WTC11 (cell line): ENCODE results near the gene GDAP2. TPM values are rescaled to one million over a fixed set of nuclear protein-coding genes. Genes with fewer than 3 reads are reported as not detected.

Experiments
- ATAC-seq: fragments of 200-7000 bp; cut with Tn5 transposase; 2 replicates; pipeline ENCODE4 v1.10.0; 2021; ENCODE audit warnings: mild to moderate bottlenecking, moderate library complexity
- CTCF ChIA-PET: fragments of 300-600 bp; sonication (Branson Sonifier 250); formaldehyde crosslinking; loops from one replicate; lab custom pipeline; 2021; ENCODE audit warnings: antibody characterized with exemption; lab: Charles Lee
- POLR2A ChIA-PET: fragments of 350-600 bp; sonication (Branson Sonifier 250); formaldehyde crosslinking; loops from one replicate; lab custom pipeline; 2021; ENCODE audit warnings: antibody characterized with exemption; lab: Charles Lee
- DNase-seq: peaks from one replicate; pipeline ENCODE4 v3.0.0; 2021; ENCODE audit warnings: low spot score
- H3K27ac Mint-ChIP-seq: 2 replicates; pipeline ENCODE4 v1.8.0; 2021; ENCODE audit warnings: mixed read lengths
- H3K27me3 Mint-ChIP-seq: 2 replicates; pipeline ENCODE4 v1.8.0; 2021; ENCODE audit warnings: low read depth, mild to moderate bottlenecking, moderate library complexity, mixed read lengths
- H3K36me3 Mint-ChIP-seq: 2 replicates; pipeline ENCODE4 v1.8.0; 2021; ENCODE audit warnings: mixed read lengths
- H3K4me1 Mint-ChIP-seq: 2 replicates; pipeline ENCODE4 v1.8.0; 2022; ENCODE audit warnings: mixed read lengths
- H3K4me3 Mint-ChIP-seq: 2 replicates; pipeline ENCODE4 v1.8.0; 2021; ENCODE audit warnings: mild to moderate bottlenecking, moderate library complexity, mixed read lengths
- H3K9me3 Mint-ChIP-seq: 2 replicates; pipeline ENCODE4 v1.8.0; 2021; ENCODE audit warnings: mixed read lengths
- FOXJ3 ChIP-seq: sonication (generic); formaldehyde crosslinking; IDR thresholded peaks from 2 replicates; pipeline ENCODE4 v1.9.0; 2021; ENCODE audit warnings: missing genetic modification reagents, mild to moderate bottlenecking, borderline replicate concordance
- FOXP1 ChIP-seq: sonication (generic); formaldehyde crosslinking; IDR thresholded peaks from 2 replicates; pipeline ENCODE4 v1.8.0; 2022; ENCODE audit warnings: missing genetic modification reagents, mild to moderate bottlenecking, moderate library complexity, borderline replicate concordance
- GTF2I ChIP-seq: fragments of 250-450 bp; sonication (Bioruptor Pico); conservative IDR thresholded peaks from 2 replicates; pipeline ENCODE4 v1.4.0; 2021; ENCODE audit warnings: mild to moderate bottlenecking
- HMGA2 ChIP-seq: fragments of 250-450 bp; sonication (Bioruptor Pico); IDR thresholded peaks from 2 replicates; pipeline ENCODE4 v1.4.0; 2021; ENCODE audit warnings: mild to moderate bottlenecking, moderate library complexity
- JAZF1 ChIP-seq: fragments of 250-450 bp; sonication (Bioruptor Pico); IDR thresholded peaks from 2 replicates; pipeline ENCODE4 v1.9.0; 2021; ENCODE audit warnings: moderate library complexity, mild to moderate bottlenecking, inconsistent platforms
- NR2C2 ChIP-seq: sonication (generic); formaldehyde crosslinking; IDR thresholded peaks from 2 replicates; pipeline ENCODE4 v1.8.0; 2022; ENCODE audit warnings: mild to moderate bottlenecking, missing genetic modification reagents
- RELA ChIP-seq: sonication (generic); formaldehyde crosslinking; IDR thresholded peaks from 2 replicates; pipeline ENCODE4 v1.8.1; 2022; ENCODE audit warnings: missing genetic modification reagents, mild to moderate bottlenecking, borderline replicate concordance
- RORB ChIP-seq: fragments of 250-450 bp; sonication (Bioruptor Pico); IDR thresholded peaks from 2 replicates; pipeline ENCODE4 v1.9.0; 2021; ENCODE audit warnings: mild to moderate bottlenecking
- SMAD3 ChIP-seq: sonication (generic); formaldehyde crosslinking; IDR thresholded peaks from 2 replicates; pipeline ENCODE4 v1.8.0; 2022; ENCODE audit warnings: missing genetic modification reagents, mild to moderate bottlenecking, borderline replicate concordance
- SMAD4 ChIP-seq: sonication (generic); formaldehyde crosslinking; IDR thresholded peaks from 2 replicates; pipeline ENCODE4 v1.8.0; 2022; ENCODE audit warnings: mild to moderate bottlenecking, missing genetic modification reagents
- ZBTB21 ChIP-seq: sonication (generic); formaldehyde crosslinking; IDR thresholded peaks from 2 replicates; pipeline ENCODE4 v1.8.1; 2023; ENCODE audit warnings: mild to moderate bottlenecking, missing genetic modification reagents, borderline replicate concordance
- ZNF138 ChIP-seq: sonication (generic); formaldehyde crosslinking; conservative IDR thresholded peaks from 2 replicates; pipeline ENCODE4 v1.8.1; 2022; ENCODE audit warnings: mild to moderate bottlenecking, moderate library complexity, missing genetic modification reagents
- ZNF416 ChIP-seq: fragments of 250-450 bp; sonication (Bioruptor Pico); IDR thresholded peaks from 2 replicates; pipeline ENCODE4 v1.9.0; 2021; ENCODE audit warnings: mild to moderate bottlenecking, inconsistent platforms
- ZNF671 ChIP-seq: fragments of 250-450 bp; sonication (Bioruptor Pico); IDR thresholded peaks from 2 replicates; pipeline ENCODE4 v1.8.0; 2021; ENCODE audit warnings: mild to moderate bottlenecking
- total RNA-seq: library from RNA; stranded (reverse); gene quantifications from 3 replicates; pipeline ENCODE4 v1.2.3, GENCODE V29; 2021
- TF ChIP-seq, protein P1 (sequence below): sonication (generic); formaldehyde crosslinking; IDR thresholded peaks from 2 replicates; pipeline ENCODE4 v1.8.0; 2023; ENCODE audit warnings: missing genetic modification reagents
- TF ChIP-seq, protein P2 (sequence below): fragments of 250-450 bp; sonication (Bioruptor Pico); IDR thresholded peaks from 2 replicates; pipeline ENCODE4 v1.9.0; 2021; ENCODE audit warnings: mild to moderate bottlenecking
- TF ChIP-seq, protein P3 (sequence below): sonication (generic); formaldehyde crosslinking; IDR thresholded peaks from 2 replicates; pipeline ENCODE4 v1.8.1; 2022; ENCODE audit warnings: mild to moderate bottlenecking, moderate library complexity, missing genetic modification reagents
- TF ChIP-seq, protein P4 (sequence below): sonication (generic); formaldehyde crosslinking; IDR thresholded peaks from 2 replicates; pipeline ENCODE4 v1.8.0; 2022; ENCODE audit warnings: mild to moderate bottlenecking, missing genetic modification reagents
- TF ChIP-seq, protein P5 (sequence below): sonication (generic); formaldehyde crosslinking; IDR thresholded peaks from 2 replicates; pipeline ENCODE4 v1.8.1; 2023; ENCODE audit warnings: mild to moderate bottlenecking, missing genetic modification reagents, moderate library complexity
- TF ChIP-seq, protein P6 (sequence below): fragments of 250-450 bp; sonication (Bioruptor Pico); IDR thresholded peaks from 2 replicates; pipeline ENCODE4 v1.8.0; 2021; ENCODE audit warnings: mild to moderate bottlenecking
- TF ChIP-seq, protein P7 (sequence below): fragments of 250-450 bp; sonication (Bioruptor Pico); IDR thresholded peaks from 2 replicates; pipeline ENCODE4 v2.1.2; 2022; ENCODE audit warnings: mild to moderate bottlenecking, moderate library complexity
- TF ChIP-seq, protein P8 (sequence below): sonication (generic); formaldehyde crosslinking; conservative IDR thresholded peaks from 2 replicates; pipeline ENCODE4 v1.8.1; 2022; ENCODE audit warnings: mild to moderate bottlenecking, missing genetic modification reagents

Gene GDAP2
- total RNA-seq, 1 experiment from 2014 or later = 22.4 TPM

DNA sequence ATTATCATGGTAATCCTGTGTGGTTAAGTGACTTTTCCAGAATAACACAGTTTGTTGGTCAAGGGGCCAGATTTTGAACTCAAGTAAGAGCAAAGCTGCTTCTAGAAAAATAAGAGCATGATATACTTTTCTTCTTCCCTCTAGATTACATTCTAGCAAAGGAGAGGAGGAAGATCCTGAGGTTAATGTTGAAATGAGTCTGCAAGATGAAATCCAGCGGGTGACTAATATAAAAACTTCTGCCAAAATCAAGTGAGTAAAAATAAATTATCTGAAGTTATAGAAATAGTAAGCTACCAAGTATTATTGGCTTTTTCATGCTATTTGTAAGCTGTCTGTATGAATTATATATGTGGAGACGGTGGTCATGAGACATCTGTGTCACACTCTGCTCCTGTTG, 12.9 kb upstream of the GDAP2 start (continued):
- TF ChIP-seq, protein P1, sequence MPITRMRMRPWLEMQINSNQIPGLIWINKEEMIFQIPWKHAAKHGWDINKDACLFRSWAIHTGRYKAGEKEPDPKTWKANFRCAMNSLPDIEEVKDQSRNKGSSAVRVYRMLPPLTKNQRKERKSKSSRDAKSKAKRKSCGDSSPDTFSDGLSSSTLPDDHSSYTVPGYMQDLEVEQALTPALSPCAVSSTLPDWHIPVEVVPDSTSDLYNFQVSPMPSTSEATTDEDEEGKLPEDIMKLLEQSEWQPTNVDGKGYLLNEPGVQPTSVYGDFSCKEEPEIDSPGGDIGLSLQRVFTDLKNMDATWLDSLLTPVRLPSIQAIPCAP (CRISPR knock-in tag) = no peak
- no peak for TF ChIP-seq SMAD3 (CRISPR knock-in tag)

DNA sequence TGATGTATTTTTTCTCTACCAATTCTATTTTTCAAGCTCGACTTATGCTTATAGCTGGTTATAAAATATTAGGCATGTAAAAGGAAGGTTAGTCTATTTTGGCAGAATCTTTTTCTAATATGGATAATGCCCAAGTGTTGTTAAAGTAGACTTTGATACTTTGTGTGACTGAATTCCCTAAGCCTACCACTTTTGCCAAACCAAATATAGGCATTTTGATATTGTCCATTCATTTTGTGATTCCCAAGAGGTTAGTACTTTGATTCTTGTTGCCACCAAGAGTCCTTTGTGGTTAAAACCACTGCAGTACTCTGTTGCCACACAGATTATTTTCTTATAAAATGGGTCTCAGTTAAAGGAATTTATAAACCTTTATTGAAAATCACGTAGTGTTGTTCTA, 4.3 kb upstream of the GDAP2 start:
- ATAC-seq = no peak
- no peak for DNase-seq
- TF ChIP-seq, protein P2, sequence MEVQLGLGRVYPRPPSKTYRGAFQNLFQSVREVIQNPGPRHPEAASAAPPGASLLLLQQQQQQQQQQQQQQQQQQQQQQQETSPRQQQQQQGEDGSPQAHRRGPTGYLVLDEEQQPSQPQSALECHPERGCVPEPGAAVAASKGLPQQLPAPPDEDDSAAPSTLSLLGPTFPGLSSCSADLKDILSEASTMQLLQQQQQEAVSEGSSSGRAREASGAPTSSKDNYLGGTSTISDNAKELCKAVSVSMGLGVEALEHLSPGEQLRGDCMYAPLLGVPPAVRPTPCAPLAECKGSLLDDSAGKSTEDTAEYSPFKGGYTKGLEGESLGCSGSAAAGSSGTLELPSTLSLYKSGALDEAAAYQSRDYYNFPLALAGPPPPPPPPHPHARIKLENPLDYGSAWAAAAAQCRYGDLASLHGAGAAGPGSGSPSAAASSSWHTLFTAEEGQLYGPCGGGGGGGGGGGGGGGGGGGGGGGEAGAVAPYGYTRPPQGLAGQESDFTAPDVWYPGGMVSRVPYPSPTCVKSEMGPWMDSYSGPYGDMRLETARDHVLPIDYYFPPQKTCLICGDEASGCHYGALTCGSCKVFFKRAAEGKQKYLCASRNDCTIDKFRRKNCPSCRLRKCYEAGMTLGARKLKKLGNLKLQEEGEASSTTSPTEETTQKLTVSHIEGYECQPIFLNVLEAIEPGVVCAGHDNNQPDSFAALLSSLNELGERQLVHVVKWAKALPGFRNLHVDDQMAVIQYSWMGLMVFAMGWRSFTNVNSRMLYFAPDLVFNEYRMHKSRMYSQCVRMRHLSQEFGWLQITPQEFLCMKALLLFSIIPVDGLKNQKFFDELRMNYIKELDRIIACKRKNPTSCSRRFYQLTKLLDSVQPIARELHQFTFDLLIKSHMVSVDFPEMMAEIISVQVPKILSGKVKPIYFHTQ (CRISPR knock-in tag) = no peak
- TF ChIP-seq ZNF138 (CRISPR knock-in tag) (no peak), FOXP1 (CRISPR knock-in tag) (no peak), SMAD4 (no peak), ZBTB21 (CRISPR knock-in tag) (no peak), GTF2I (CRISPR knock-in tag) (no peak), NR2C2 (CRISPR knock-in tag) (no peak), ZNF671 (CRISPR knock-in tag) (no peak), RORB (CRISPR knock-in tag) (no peak), HMGA2 (CRISPR knock-in tag) (no peak), ZNF416 (CRISPR knock-in tag) (no peak), RELA (CRISPR knock-in tag) (no peak), JAZF1 (CRISPR knock-in tag) (no peak), FOXJ3 (CRISPR knock-in tag) (no peak)
- TF ChIP-seq, protein P3, sequence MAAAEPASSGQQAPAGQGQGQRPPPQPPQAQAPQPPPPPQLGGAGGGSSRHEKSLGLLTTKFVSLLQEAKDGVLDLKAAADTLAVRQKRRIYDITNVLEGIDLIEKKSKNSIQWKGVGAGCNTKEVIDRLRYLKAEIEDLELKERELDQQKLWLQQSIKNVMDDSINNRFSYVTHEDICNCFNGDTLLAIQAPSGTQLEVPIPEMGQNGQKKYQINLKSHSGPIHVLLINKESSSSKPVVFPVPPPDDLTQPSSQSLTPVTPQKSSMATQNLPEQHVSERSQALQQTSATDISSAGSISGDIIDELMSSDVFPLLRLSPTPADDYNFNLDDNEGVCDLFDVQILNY (CRISPR knock-in tag) = no peak
- TF ChIP-seq, protein P4, sequence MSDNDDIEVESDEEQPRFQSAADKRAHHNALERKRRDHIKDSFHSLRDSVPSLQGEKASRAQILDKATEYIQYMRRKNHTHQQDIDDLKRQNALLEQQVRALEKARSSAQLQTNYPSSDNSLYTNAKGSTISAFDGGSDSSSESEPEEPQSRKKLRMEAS (CRISPR knock-in tag) = no peak
- TF ChIP-seq, protein P5, sequence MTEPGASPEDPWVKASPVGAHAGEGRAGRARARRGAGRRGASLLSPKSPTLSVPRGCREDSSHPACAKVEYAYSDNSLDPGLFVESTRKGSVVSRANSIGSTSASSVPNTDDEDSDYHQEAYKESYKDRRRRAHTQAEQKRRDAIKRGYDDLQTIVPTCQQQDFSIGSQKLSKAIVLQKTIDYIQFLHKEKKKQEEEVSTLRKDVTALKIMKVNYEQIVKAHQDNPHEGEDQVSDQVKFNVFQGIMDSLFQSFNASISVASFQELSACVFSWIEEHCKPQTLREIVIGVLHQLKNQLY = no peak
- TF ChIP-seq, protein P6, sequence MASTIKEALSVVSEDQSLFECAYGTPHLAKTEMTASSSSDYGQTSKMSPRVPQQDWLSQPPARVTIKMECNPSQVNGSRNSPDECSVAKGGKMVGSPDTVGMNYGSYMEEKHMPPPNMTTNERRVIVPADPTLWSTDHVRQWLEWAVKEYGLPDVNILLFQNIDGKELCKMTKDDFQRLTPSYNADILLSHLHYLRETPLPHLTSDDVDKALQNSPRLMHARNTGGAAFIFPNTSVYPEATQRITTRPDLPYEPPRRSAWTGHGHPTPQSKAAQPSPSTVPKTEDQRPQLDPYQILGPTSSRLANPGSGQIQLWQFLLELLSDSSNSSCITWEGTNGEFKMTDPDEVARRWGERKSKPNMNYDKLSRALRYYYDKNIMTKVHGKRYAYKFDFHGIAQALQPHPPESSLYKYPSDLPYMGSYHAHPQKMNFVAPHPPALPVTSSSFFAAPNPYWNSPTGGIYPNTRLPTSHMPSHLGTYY (CRISPR knock-in tag) = no peak
- TF ChIP-seq, protein P7, sequence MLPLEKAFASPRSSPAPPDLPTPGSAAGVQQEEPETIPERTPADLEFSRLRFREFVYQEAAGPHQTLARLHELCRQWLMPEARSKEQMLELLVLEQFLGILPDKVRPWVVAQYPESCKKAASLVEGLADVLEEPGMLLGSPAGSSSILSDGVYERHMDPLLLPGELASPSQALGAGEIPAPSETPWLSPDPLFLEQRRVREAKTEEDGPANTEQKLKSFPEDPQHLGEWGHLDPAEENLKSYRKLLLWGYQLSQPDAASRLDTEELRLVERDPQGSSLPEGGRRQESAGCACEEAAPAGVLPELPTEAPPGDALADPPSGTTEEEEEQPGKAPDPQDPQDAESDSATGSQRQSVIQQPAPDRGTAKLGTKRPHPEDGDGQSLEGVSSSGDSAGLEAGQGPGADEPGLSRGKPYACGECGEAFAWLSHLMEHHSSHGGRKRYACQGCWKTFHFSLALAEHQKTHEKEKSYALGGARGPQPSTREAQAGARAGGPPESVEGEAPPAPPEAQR (CRISPR knock-in tag) = no peak
- TF ChIP-seq, protein P8, sequence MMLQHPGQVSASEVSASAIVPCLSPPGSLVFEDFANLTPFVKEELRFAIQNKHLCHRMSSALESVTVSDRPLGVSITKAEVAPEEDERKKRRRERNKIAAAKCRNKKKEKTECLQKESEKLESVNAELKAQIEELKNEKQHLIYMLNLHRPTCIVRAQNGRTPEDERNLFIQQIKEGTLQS = no peak
- H3K4me1 Mint-ChIP-seq = peaks cover 12% of the 10 kb centered on the region
- peaks cover 30% of the 10 kb centered on the region for H3K36me3 Mint-ChIP-seq
- no peak overlapping the region for H3K4me3 Mint-ChIP-seq
- ChIA-PET POLR2A (no interaction called here), CTCF (no interaction called here)
- H3K27me3 Mint-ChIP-seq = no peaks in the 10 kb centered on the region
- no peaks in the 10 kb centered on the region for H3K9me3 Mint-ChIP-seq
- no peak overlapping the region for H3K27ac Mint-ChIP-seq
